HG03442 (cell line): Measurements from ENCODE around the gene ALOX12.
"Not testable (repeated sequence)": the region's sequence is repeated elsewhere in the genome, so short reads cannot be mapped to it uniquely, and the experiment has no call there.

Source experiments
- ATAC-seq: cut with Tn5 transposase; IDR thresholded peaks from one replicate; pipeline ENCODE4 v1.9.1; 2021; ENCODE audit warnings: mild to moderate bottlenecking, moderate library complexity; ENCODE audit not compliant: unreplicated experiment

ALOX12 gene

DNA sequence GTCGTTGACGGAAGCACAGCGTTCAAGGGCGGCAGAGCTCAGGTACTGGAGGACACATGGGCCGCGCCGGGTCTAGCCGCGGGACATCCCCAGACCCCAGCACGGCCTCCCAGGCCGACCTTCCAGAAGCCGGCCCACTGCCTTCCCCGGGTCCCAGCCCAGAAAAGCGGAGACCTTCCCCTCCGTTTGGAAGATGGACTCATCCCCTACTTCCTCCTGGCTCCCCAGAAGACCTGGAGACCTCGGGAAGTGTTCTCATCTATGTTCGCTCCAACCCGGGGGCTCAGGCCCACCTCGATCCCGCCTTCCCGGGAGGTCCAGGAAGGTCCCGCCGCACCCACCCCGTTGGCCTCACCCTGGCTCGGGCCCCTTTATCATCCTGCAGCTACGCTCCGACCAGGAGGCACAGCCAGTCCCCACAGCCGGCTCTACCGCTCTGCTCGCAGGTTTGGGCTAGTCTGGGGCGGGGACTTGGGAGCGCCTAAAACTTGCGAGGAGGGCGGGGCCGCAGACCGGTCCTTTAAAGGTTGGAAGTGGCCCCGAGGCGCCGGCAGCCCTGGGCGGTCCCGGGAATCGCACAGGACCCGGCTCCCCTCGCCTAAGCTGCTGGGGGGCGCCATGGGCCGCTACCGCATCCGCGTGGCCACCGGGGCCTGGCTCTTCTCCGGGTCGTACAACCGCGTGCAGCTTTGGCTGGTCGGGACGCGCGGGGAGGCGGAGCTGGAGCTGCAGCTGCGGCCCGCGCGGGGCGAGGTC is at the start of gene ALOX12:
Gene ALOX12, plus strand, starts transcription at position 550 of the 756 bp plus-strand sequence. Its CDS starts 69 bp downstream, at position 619.
- no peak for ATAC-seq

DNA sequence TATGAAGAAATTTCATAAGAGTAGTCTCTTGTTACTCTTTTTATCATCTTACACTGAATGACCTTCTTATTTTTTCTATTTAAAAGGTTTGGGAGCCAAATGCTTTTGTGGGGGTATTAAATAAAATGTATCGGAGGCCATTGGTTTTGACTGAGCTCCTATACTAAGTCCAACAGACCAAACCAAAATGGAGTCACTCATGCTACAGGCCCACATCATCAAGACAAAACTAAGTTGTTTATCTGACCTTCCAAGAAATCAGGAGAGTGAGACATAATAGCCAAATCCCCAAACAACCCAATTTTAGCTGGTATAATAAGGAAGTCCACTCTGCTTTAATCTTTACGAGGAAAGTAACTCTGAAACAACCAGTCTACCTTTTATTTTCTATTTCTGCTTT is 48.1 kb upstream of the ALOX12 start:
- no peak for ATAC-seq

DNA sequence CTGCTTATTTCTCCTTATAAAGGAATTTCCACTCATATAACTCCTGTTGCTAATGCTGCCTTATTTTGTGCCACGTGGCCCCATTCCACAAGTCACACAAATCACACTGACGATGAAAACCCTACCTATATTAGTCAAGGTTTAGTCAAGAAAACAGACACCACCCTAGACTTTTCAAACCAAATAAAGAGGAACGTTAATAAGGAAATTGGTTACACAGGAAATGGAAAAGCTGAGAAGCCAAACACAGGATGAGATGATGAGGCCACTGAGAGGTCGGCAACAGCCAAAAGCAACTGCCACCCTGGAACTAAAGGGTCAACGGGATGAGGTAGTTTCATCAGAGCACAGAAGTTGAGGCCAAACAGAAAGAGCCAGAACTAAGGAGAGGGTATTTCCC is 47.3 kb upstream of the ALOX12 start:
- ATAC-seq: no peak

DNA sequence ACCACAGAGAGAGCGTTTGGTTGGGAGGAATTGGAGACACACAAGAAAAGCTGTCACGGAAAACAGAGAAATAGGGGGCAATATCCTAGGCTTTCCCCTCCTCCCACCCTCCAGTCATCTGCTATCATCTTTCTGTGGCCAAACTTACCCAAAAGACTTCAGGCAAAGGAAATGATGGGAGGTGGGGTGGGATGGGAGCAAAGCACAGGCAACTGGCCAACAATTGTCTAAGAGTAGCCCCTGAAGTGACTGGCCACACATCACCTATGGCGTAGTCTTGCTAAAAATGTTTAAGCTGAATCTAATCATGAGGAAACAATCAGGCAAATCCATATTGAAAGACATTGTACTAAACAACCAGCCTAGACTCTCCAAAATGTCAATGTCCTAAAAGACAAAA is 46.9 kb upstream of the ALOX12 start:
- no peak for ATAC-seq

- ATAC-seq: not testable (repeated sequence)
These were observed 44.9 kb upstream of the ALOX12 start for GRCh38 chr17:6950938-6951337.

DNA sequence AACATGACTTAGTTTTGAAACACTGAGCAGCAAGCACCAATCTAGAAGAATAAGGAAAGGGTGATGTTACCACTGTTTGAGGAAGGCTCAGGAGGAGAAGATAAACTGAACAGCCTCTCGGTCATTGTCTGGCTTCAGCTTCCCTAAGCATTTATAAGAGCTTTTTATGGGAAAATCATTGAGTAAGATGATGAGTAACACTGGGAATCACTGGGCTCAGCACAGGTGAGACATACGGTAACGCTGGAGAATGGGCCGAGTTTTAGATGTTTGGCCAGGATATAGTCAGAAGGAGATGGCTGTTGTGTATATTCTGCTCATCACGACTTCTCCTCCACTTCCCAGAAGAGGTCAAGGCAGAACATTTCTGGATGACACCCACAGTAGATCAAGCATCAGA is 42.2 kb upstream of the ALOX12 start:
- ATAC-seq: no peak

GRCh38 chr17:6959700-6960099 is 36.1 kb upstream of the ALOX12 start:
- ATAC-seq: no peak

DNA sequence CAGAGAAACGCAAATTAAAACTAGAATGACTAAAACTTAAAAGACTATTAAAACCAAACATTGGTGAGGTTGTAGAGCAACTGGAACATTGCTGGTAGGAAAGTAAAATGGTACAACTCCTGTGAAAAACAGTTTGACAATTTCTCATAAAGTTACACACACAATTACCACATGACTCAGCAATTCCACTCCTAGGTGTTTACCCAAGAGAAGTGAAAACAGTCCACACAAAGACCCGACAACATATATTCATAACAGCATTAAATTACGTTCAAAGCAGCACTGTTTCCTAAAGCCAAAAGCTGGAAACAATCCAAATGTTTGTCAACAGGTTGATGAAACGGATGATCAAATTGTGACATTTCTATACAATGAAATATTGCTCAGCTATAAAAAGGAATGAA is 26.5 kb upstream of the ALOX12 start:
- no peak for ATAC-seq

DNA sequence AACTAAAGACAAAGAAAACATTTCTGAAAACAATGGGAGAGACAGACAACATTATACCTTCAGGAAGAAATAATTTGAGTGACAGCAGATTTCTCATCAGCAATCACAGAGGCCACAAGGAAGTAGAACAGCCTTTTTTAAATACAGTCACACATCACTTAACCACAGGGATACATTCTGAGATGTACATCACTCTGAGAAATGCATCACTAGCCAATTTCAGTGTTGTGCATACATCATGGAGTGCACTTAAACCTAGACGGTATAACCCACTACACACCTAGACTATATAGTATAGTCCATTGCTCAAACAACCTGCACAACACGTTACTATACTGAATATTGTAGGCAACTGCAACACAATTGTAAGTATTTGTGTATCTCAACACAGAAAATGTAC is 24.9 kb upstream of the ALOX12 start:
- ATAC-seq: no peak

- ATAC-seq: not testable (repeated sequence)
These were observed 16.4 kb upstream of the ALOX12 start for GRCh38 chr17:6979440-6979839.

DNA sequence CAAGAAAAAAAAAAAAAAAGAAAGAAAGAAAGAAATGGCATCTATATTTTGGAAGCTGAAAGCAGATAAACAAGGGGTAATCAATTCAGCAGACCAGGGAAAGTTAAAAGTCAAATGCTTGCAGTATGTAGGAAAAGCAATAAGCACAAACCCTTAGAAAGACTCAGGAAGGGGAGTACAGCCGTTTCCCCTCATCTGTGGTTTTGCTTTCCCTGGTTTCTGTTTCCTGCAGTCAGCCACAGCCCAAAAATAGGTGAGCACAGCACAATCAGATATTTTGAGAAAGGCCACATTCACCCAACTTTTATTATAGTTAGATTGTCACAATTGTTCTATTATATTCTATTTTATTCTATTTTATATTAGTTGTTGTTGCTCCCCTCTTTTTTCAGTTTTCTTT is 14.4 kb upstream of the ALOX12 start:
- ATAC-seq: no peak

GRCh38 chr17:6985266-6985665 is 10.6 kb upstream of the ALOX12 start:
- ATAC-seq: no peak

GRCh38 chr17:6986676-6987075 is 9.2 kb upstream of the ALOX12 start:
- ATAC-seq: no peak

DNA sequence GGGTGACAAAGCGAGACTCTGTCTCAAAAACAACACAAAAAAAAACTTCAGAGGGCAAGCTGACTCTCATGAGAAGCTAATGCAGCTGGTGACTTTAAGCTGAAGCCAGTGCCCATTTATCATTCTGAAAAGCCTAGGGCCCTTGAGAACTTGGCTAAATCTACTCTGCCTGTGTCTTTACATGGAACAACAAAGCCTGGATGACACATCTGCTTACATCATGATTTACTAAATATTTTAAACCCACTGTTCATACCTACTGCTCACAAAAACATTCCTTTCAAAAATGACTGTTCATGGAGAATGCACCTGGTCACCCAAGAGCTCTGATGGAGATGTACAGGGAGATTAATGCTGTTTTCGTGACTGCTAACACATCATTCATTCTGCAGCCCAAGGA is 6.1 kb upstream of the ALOX12 start:
- ATAC-seq: no peak

DNA sequence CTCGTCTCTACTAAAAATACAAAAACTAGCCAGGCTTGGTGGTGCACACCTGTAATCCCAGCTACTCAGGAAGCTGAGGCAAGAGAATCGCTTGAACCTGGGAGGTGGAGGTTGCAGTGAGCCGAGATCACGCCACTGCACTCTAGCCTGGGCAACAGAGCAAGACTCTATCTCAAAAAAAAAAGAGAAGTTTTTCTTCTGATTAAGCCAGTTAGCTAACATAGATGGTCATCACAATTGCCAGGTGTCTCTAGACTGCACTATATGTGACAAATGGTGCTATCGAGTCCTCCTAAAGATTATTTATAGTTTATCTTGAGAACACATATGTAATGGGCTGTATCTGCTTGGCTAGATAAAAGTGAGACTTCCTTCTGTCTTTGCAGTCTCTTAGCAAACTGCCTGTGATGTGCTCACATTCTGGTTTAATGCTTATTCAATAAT is 2.2 kb upstream of the ALOX12 start:
- ATAC-seq: not testable (repeated sequence)

DNA sequence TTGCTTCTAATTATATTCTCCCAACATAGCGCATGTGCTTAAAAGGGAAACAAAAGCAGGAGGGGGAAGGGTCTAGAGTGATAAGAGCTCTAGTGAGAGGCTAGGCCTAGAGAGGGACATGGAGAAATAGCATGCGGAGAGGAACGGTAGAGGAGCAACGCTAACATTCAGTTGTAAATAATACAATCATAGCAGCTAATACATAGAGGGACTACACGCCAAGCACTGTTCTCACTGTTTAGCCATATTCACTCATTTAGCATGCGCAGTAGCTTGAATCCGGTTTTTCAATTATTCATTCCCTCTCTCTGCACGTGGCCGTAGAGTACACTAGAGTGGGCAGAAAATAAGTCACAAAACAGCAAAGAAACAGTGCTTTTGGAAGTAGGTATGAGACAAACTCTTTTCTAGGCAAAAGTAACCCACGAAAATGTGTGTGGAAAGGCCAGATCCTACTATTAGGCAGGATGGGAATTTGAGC is 1.7 kb upstream of the ALOX12 start:
- no peak for ATAC-seq

DNA sequence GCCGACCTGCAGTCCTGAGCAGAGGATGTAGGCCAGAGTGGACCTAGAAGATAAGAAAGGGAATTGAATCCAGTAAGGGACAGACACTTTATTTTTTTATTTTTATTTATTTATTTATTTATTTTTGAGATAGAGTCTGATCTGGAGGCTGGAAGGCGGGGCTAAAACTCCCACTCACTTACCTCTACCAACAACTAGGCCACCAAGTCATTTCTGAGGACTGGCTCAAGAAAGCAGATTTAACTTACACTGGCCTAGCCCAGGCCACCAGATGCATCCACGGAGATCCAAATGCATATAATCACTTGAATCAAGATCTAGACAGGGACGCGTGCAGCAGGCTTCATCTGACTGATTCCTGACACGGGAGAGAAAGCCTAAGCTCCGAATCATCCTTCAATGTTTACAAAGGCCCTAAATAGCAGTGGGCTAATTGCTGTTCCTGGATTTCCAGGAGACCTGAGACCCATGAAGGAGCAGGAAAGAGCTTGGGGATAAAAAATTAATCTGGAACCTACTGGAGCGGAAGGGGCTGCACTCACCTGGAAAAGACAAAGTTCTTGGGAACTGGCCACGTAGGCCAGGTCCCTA is 1.1 kb upstream of the ALOX12 start:
- ATAC-seq: no peak

DNA sequence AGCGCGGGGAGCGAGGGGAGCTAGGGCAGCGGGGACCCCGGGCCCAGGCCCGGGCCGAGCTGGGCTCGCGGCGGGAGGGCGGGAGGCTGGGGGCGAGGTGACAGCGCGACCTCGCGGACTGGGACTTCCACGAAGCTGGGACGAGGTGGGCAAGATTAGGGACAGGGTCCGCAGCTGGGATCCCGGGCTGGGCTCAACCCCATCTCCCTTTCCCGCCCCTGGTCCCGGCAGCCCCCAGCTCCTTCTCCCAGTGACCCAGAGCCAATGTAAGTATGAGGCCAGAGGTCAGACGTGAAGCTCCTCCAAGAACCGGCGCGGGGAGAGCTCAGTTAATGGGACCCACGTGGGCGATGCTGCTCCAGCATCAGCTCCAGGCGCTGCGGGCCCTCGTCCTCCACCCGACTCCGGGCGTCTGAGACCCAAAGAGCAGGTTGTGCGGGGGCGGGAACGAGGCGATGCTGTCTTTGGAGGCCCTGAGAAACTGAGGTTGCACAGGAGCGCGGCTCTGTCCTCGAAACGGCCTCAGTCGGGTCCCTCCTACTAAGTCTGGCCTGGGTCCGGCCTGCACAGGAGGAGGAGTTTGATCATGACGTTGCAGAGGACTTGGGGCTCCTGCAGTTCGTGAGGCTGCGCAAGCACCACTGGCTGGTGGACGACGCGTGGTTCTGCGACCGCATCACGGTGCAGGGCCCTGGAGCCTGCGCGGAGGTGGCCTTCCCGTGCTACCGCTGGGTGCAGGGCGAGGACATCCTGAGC is 585 bp downstream of the ALOX12 start:
- no peak for ATAC-seq

GRCh38 chr17:6997171-6997570 is 1.3 kb downstream of the ALOX12 start:
- ATAC-seq: no peak

DNA sequence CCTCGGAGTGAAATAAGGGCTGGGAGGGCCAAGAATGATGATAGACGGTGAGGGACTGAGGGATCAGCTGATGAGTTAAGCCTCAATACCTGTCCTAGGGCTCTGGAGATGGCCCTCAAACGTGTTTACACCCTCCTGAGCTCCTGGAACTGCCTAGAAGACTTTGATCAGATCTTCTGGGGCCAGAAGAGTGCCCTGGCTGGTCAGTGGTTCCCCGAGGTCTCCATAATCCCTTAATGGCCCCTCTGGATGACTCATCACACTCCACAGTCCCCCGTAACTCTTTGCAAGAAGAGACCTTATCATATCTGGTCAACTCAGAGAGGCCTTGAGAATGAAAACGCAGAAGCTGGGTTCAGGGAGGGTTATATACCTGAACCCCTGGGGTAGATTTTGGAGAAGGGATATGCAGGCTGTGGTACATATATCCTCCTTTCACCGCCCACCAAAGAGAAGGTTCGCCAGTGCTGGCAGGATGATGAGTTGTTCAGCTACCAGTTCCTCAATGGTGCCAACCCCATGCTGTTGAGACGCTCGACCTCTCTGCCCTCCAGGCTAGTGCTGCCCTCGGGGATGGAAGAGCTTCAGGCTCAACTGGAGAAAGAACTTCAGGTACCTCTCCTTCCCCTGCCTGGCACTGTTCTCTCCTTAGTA is 3.1 kb downstream of the ALOX12 start:
- no peak for ATAC-seq

- ATAC-seq: no peak
These were observed 5.6 kb downstream of the ALOX12 start for GRCh38 chr17:7001318-7001961.
